ENCODE data around the gene FMO3.

DNA sequence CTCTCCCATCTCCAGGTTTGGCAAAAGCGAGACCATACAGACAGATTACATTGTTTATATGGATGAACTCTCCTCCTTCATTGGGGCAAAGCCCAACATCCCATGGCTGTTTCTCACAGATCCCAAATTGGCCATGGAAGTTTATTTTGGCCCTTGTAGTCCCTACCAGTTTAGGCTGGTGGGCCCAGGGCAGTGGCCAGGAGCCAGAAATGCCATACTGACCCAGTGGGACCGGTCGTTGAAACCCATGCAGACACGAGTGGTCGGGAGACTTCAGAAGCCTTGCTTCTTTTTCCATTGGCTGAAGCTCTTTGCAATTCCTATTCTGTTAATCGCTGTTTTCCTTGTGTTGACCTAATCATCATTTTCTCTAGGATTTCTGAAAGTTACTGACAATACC is 26.4 kb downstream of the FMO3 start:
- no peak for TF ChIP-seq GATA2 (IDR thresholded peaks at IDR 0.05; ENCODE audit: low read depth, low read length)
- TF ChIP-seq GATA3 (IDR thresholded peaks at IDR 0.05; ENCODE audit: low read depth, low read length): no peak
